ENCODE data around the gene LUZP1. TPM values are rescaled to one million over a fixed set of nuclear protein-coding genes. Genes with fewer than 3 reads are reported as not detected.

The LUZP1 gene
- total and polyA plus RNA-seq, 10 of the 15 experiments (the other 5 are each of a cell fraction or from before 2014, with no cell fraction given): 11.3 to 28.2 (median 17.3) TPM

- TF ChIP-seq, protein P1, sequence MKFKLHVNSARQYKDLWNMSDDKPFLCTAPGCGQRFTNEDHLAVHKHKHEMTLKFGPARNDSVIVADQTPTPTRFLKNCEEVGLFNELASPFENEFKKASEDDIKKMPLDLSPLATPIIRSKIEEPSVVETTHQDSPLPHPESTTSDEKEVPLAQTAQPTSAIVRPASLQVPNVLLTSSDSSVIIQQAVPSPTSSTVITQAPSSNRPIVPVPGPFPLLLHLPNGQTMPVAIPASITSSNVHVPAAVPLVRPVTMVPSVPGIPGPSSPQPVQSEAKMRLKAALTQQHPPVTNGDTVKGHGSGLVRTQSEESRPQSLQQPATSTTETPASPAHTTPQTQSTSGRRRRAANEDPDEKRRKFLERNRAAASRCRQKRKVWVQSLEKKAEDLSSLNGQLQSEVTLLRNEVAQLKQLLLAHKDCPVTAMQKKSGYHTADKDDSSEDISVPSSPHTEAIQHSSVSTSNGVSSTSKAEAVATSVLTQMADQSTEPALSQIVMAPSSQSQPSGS (IDR thresholded peaks at IDR 0.05; ENCODE audit: low read length): no peak
- TF ChIP-seq YY1 (IDR thresholded peaks at IDR 0.05; ENCODE audit: low read depth, low read length) (no peak), HDGF (IDR thresholded peaks at IDR 0.05) (no peak), EGR1 (IDR thresholded peaks at IDR 0.05; ENCODE audit: borderline replicate concordance in 1 of 2, low read depth in 2 of 2, low read length in 2 of 2) (no peak), TCF7 (IDR thresholded peaks at IDR 0.05; ENCODE audit: borderline replicate concordance) (no peak), MYB (IDR thresholded peaks at IDR 0.05; ENCODE audit: borderline replicate concordance, low read depth, low read length) (no peak), ETV6 (conservative IDR thresholded peaks at IDR 0.05 in 1 of 2, IDR thresholded peaks at IDR 0.05 in 1 of 2; ENCODE audit: borderline replicate concordance in 1 of 2, low read depth in 1 of 2) (no peak), RB1 (IDR thresholded peaks at IDR 0.05; ENCODE audit: borderline replicate concordance) (peak; percentile 75; the same call in 1 of the 2 replicates), NFYB (IDR thresholded peaks at IDR 0.05; ENCODE audit: insufficient read depth, low read depth, low read length) (no peak), IRF5 (IDR thresholded peaks at IDR 0.05; ENCODE audit: borderline replicate concordance) (no peak), NFXL1 (IDR thresholded peaks at IDR 0.05; ENCODE audit: borderline replicate concordance) (no peak), RELB (IDR thresholded peaks at IDR 0.05; ENCODE audit: low read depth) (no peak), PAX5 (IDR thresholded peaks at IDR 0.05; ENCODE audit: borderline replicate concordance, low read depth, low read length) (no peak), ESRRA (IDR thresholded peaks at IDR 0.05; ENCODE audit: low read length) (no peak), NR2C1 (IDR thresholded peaks at IDR 0.05) (no peak), SKIL (IDR thresholded peaks at IDR 0.05; ENCODE audit: low read depth, poor library complexity, severe bottlenecking) (no peak)
- TF ChIP-seq, protein P2, sequence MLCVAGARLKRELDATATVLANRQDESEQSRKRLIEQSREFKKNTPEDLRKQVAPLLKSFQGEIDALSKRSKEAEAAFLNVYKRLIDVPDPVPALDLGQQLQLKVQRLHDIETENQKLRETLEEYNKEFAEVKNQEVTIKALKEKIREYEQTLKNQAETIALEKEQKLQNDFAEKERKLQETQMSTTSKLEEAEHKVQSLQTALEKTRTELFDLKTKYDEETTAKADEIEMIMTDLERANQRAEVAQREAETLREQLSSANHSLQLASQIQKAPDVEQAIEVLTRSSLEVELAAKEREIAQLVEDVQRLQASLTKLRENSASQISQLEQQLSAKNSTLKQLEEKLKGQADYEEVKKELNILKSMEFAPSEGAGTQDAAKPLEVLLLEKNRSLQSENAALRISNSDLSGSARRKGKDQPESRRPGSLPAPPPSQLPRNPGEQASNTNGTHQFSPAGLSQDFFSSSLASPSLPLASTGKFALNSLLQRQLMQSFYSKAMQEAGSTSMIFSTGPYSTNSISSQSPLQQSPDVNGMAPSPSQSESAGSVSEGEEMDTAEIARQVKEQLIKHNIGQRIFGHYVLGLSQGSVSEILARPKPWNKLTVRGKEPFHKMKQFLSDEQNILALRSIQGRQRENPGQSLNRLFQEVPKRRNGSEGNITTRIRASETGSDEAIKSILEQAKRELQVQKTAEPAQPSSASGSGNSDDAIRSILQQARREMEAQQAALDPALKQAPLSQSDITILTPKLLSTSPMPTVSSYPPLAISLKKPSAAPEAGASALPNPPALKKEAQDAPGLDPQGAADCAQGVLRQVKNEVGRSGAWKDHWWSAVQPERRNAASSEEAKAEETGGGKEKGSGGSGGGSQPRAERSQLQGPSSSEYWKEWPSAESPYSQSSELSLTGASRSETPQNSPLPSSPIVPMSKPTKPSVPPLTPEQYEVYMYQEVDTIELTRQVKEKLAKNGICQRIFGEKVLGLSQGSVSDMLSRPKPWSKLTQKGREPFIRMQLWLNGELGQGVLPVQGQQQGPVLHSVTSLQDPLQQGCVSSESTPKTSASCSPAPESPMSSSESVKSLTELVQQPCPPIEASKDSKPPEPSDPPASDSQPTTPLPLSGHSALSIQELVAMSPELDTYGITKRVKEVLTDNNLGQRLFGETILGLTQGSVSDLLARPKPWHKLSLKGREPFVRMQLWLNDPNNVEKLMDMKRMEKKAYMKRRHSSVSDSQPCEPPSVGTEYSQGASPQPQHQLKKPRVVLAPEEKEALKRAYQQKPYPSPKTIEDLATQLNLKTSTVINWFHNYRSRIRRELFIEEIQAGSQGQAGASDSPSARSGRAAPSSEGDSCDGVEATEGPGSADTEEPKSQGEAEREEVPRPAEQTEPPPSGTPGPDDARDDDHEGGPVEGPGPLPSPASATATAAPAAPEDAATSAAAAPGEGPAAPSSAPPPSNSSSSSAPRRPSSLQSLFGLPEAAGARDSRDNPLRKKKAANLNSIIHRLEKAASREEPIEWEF (IDR thresholded peaks at IDR 0.05; ENCODE audit: insufficient replicate concordance, low read depth, low read length): no peak
Observed at GRCh38 chr1:23168445-23169194, at the start of gene LUZP1 (continued).

Measured in GM12878 (cell line).